PC-9 (cell line): Measurements from ENCODE around the gene MEF2C.

ENCODE experiments used
- CTCF ChIP-seq: fragments of 200-600 bp; sonication (generic); conservative IDR thresholded peaks from 2 replicates; pipeline ENCODE4 v1.6.1; 2017; ENCODE audit warnings: mixed run types, antibody characterized with exemption, mild to moderate bottlenecking, moderate library complexity
- EZH2 ChIP-seq: fragments of 200-600 bp; sonication (generic); IDR thresholded peaks from 2 replicates; pipeline ENCODE4 v1.8.0; 2017; ENCODE audit warnings: antibody characterized with exemption, low read depth

- no peak for TF ChIP-seq CTCF
- TF ChIP-seq EZH2, result no peak
These were observed 126.0 kb downstream of the MEF2C start for GRCh38 chr5:88756953-88757352.
